Activated T-helper 9 cell treated with anti-CD3 and anti-CD28 coated beads, Interleukin-2, amount 50 U/mL, for 16 hours (primary cell): ENCODE measurements around the gene CACNA1G.

Source experiments
- DNase-seq: peaks from one replicate; pipeline ENCODE4 v3.0.0-alpha.2; 2020; ENCODE audit warnings: low read depth

Gene CACNA1G

GRCh38 chr17:50548831-50549230, 11.7 kb upstream of the CACNA1G start:
- DNase-seq: no peak

- no peak for DNase-seq
Observed at GRCh38 chr17:50549256-50549941, 11.1 kb upstream of the CACNA1G start.

- no peak for DNase-seq
Observed at GRCh38 chr17:50549969-50550368, 10.5 kb upstream of the CACNA1G start.

GRCh38 chr17:50550661-50551432, 9.7 kb upstream of the CACNA1G start:
- no peak for DNase-seq

GRCh38 chr17:50551433-50551815, 9.1 kb upstream of the CACNA1G start:
- no peak for DNase-seq

- DNase-seq: no peak
Observed at GRCh38 chr17:50551884-50552283, 8.6 kb upstream of the CACNA1G start.

GRCh38 chr17:50554201-50554600, 6.3 kb upstream of the CACNA1G start:
- DNase-seq: no peak

- DNase-seq: no peak
Observed at GRCh38 chr17:50556803-50557202, 3.7 kb upstream of the CACNA1G start.

- DNase-seq: no peak
Observed at GRCh38 chr17:50557630-50558029, 2.9 kb upstream of the CACNA1G start.

- no peak for DNase-seq
Observed at GRCh38 chr17:50558091-50558490, 2.4 kb upstream of the CACNA1G start.

- DNase-seq: no peak
Observed at GRCh38 chr17:50558581-50558940, 2.0 kb upstream of the CACNA1G start.

- no peak for DNase-seq
Observed at GRCh38 chr17:50558941-50559614, 1.4 kb upstream of the CACNA1G start.

- no peak for DNase-seq
Observed at GRCh38 chr17:50559674-50560184, 786 bp upstream of the CACNA1G start.

- DNase-seq: no peak
Observed at GRCh38 chr17:50560931-50561745, 623 bp downstream of the CACNA1G start.

- DNase-seq: no peak
Observed at GRCh38 chr17:50561746-50562141, 1.2 kb downstream of the CACNA1G start.

GRCh38 chr17:50562242-50563091, 2.0 kb downstream of the CACNA1G start:
- no peak for DNase-seq

- DNase-seq: no peak
Observed at GRCh38 chr17:50563092-50563511, 2.6 kb downstream of the CACNA1G start.

- no peak for DNase-seq
Observed at GRCh38 chr17:50564916-50565315, 4.4 kb downstream of the CACNA1G start.

- no peak for DNase-seq
Observed at GRCh38 chr17:50565402-50566350, 5.2 kb downstream of the CACNA1G start.

GRCh38 chr17:50566886-50567285, 6.4 kb downstream of the CACNA1G start:
- no peak for DNase-seq
